GM12878 (cell line): ENCODE data around the gene BMP2K. TPM values are rescaled to one million over a fixed set of nuclear protein-coding genes. Genes with fewer than 3 reads are reported as not detected.

Experiments
- ATAC-seq: fragments of 200-7000 bp; cut with Tn5 transposase; 3 replicates; pipeline ENCODE4 v1.9.1; 2020; ENCODE audit warnings: mild to moderate bottlenecking, moderate library complexity
- BruUV-seq: library from RNA; stranded (reverse); fragments of 400-500 nt; replicated peaks from 2 replicates; lab custom pipeline; 2021; lab: Mats Ljungman, UMichigan
- CTCF ChIA-PET: fragments of 300-600 bp; sonication (Branson Sonifier 250); formaldehyde crosslinking; extraction: SDS; loops from one replicate; lab custom pipeline; 2021; ENCODE audit warnings: inconsistent platforms; lab: Yijun Ruan, JAX
- POLR2A ChIA-PET: fragments of 350-600 bp; formaldehyde crosslinking; extraction: SDS; loops from one replicate; lab custom pipeline; 2021; ENCODE audit warnings: inconsistent platforms; lab: Charles Lee
- RAD21 ChIA-PET: fragments of 300-600 bp; sonication (Branson Sonifier 250); formaldehyde crosslinking; loops from one replicate; lab custom pipeline; 2023; ENCODE audit warnings: antibody characterized with exemption; ENCODE audit not compliant: unreplicated experiment; lab: Charles Lee
- SMC1A ChIA-PET: fragments of 300-600 bp; sonication (Branson Sonifier 250); formaldehyde crosslinking; loops from one replicate; lab custom pipeline; 2023; ENCODE audit not compliant: unreplicated experiment, uncharacterized antibody; lab: Charles Lee
- DNase-seq: peaks from one replicate; pipeline ENCODE4 v3.0.0-alpha.2; 2011; ENCODE audit warnings: low read depth, low spot score
- FAIRE-seq: peaks from 3 replicates; lab custom pipeline; 2011; peaks lifted over from hg19 to GRCh38; lab: Jason Lieb, UNC
- H2AFZ ChIP-seq: 2 replicates; pipeline ENCODE4 v1.6.0; 2011; ENCODE audit warnings: low read depth, low read length, control low read depth; ENCODE audit not compliant: control insufficient read depth
- H3K27ac ChIP-seq: 2 replicates; pipeline ENCODE4 v1.5.1; 2011; ENCODE audit warnings: control low read depth; ENCODE audit not compliant: control insufficient read depth, insufficient read depth
- H3K27me3 ChIP-seq, 2 experiments: replicated peaks in 1 of 2; 2 replicates each; pipeline versions ENCODE4 v1.6.0 to v1.6.1; 2011; ENCODE audit warnings: low read length in 1 of 2; ENCODE audit not compliant: control insufficient read depth in 2 of 2, insufficient read depth in 2 of 2
- H3K36me3 ChIP-seq, 2 experiments: 2 replicates each; pipeline ENCODE4 v1.5.1; 2011; ENCODE audit warnings: low read length in 1 of 2; ENCODE audit not compliant: control insufficient read depth in 2 of 2, insufficient read depth in 2 of 2
- H3K4me1 ChIP-seq: 2 replicates; pipeline ENCODE4 v1.6.1; 2011; ENCODE audit warnings: mild to moderate bottlenecking, low read length, moderate library complexity, mixed read lengths; ENCODE audit not compliant: control insufficient read depth, insufficient read depth
- H3K4me2 ChIP-seq: 2 replicates; pipeline ENCODE4 v1.6.0; 2011; ENCODE audit warnings: control low read depth; ENCODE audit not compliant: control insufficient read depth, insufficient read depth
- H3K4me3 ChIP-seq: fragments of 200-600 bp; sonication (generic); 2 replicates; pipeline ENCODE4 v1.5.1; 2016
- H3K79me2 ChIP-seq: 2 replicates; pipeline ENCODE4 v1.6.0; 2011; ENCODE audit warnings: low read length; ENCODE audit not compliant: control insufficient read depth, insufficient read depth
- H3K9ac ChIP-seq: 2 replicates; pipeline ENCODE4 v1.8.0; 2011; ENCODE audit warnings: low read length, control low read depth, mixed read lengths; ENCODE audit not compliant: control insufficient read depth, insufficient read depth
- H3K9me3 ChIP-seq: replicated peaks from 3 replicates; pipeline ENCODE4 v1.5.1; 2011; ENCODE audit warnings: mild to moderate bottlenecking, low read length; ENCODE audit not compliant: control insufficient read depth, insufficient read depth
- H4K20me1 ChIP-seq: 2 replicates; pipeline ENCODE4 v1.6.0; 2011; ENCODE audit not compliant: control insufficient read depth, insufficient read depth
- BACH1 ChIP-seq: fragments of 450-650 bp; IDR thresholded peaks from 2 replicates; pipeline ENCODE4 v1.6.1; 2017; ENCODE audit warnings: mild to moderate bottlenecking, borderline replicate concordance
- EP300 ChIP-seq, 2 experiments: fragments of 150-350 bp in 1 of 2; IDR thresholded peaks; 2 replicates each; pipeline ENCODE4 v1.6.1; 2011 to 2012; ENCODE audit warnings: low read depth in 2 of 2, low read length in 2 of 2, borderline replicate concordance in 1 of 2, improper control_type of control experiment in 1 of 2, inconsistent platforms in 1 of 2; ENCODE audit not compliant: control insufficient read depth in 1 of 2
- KDM1A ChIP-seq: fragments of 200-600 bp; sonication (generic); IDR thresholded peaks from 2 replicates; pipeline ENCODE4 v1.6.1; 2016; ENCODE audit warnings: borderline replicate concordance
- KLF5 ChIP-seq: fragments of 450-650 bp; IDR thresholded peaks from 2 replicates; pipeline ENCODE4 v1.6.1; 2014; ENCODE audit warnings: mild to moderate bottlenecking; ENCODE audit not compliant: partially characterized antibody
- MXI1 ChIP-seq: fragments of 150-350 bp; IDR thresholded peaks from 2 replicates; pipeline ENCODE4 v1.6.1; 2011; ENCODE audit warnings: low read depth, mild to moderate bottlenecking, inconsistent platforms, low read length, improper control_type of control experiment
- NFYA ChIP-seq: IDR thresholded peaks from 2 replicates; pipeline ENCODE4 v1.6.1; 2011; ENCODE audit warnings: low read depth, mild to moderate bottlenecking, low read length, improper control_type of control experiment, borderline replicate concordance
- NFYB ChIP-seq: IDR thresholded peaks from 2 replicates; pipeline ENCODE4 v1.6.1; 2011; ENCODE audit warnings: low read depth, mild to moderate bottlenecking, low read length, improper control_type of control experiment, moderate library complexity; ENCODE audit not compliant: insufficient read depth
- NR2F1 ChIP-seq: fragments of 450-650 bp; conservative IDR thresholded peaks from 2 replicates; pipeline ENCODE4 v1.6.1; 2017; ENCODE audit warnings: mild to moderate bottlenecking
- PAX8 ChIP-seq: fragments of 450-650 bp; IDR thresholded peaks from 2 replicates; pipeline ENCODE4 v1.6.1; 2017; ENCODE audit warnings: mild to moderate bottlenecking, moderate library complexity
- POLR2A ChIP-seq: IDR thresholded peaks from 2 replicates; pipeline ENCODE4 v1.6.1; 2011; ENCODE audit warnings: low read depth, mild to moderate bottlenecking, low read length
- SP1 ChIP-seq: IDR thresholded peaks from one replicate; pipeline ENCODE4 v1.6.1; 2011; ENCODE audit warnings: low read depth, low read length
- SPI1 ChIP-seq: IDR thresholded peaks from 2 replicates; pipeline ENCODE4 v1.6.1; 2011; ENCODE audit warnings: low read depth, mild to moderate bottlenecking, low read length, moderate library complexity, borderline replicate concordance; ENCODE audit not compliant: insufficient read depth
- USF1 ChIP-seq: IDR thresholded peaks from 2 replicates; pipeline ENCODE4 v1.6.1; 2011; ENCODE audit warnings: borderline replicate concordance, low read depth, mild to moderate bottlenecking, moderate library complexity, mixed read lengths, low read length; ENCODE audit not compliant: insufficient read depth; ENCODE audit errors: extremely low read length
- ZBED1 ChIP-seq: IDR thresholded peaks from 2 replicates; pipeline ENCODE4 v1.6.1; 2016; ENCODE audit warnings: borderline replicate concordance
- ZNF217 ChIP-seq: fragments of 450-650 bp; IDR thresholded peaks from 2 replicates; pipeline ENCODE4 v1.6.1; 2017; ENCODE audit warnings: antibody characterized with exemption, mild to moderate bottlenecking
- WGBS: methylation state at CpG from one replicate; pipeline ENCODE4 v1.1.6; 2016; ENCODE audit warnings: low lambda C conversion rate; ENCODE audit not compliant: insufficient replicate concordance, insufficient coverage; ENCODE audit errors: missing lambda C conversion rate; 5-methylcytosine and 5-hydroxymethylcytosine counted together
- in situ Hi-C: fragments of 300-500 bp; cut with MboI; formaldehyde crosslinking; loops from 9 replicates; pipeline ENCODE4 v1.14.3; 2018; ENCODE audit warnings: mixed read lengths
- intact Hi-C: fragments of 100-400 bp; cut with micrococcal nuclease; formaldehyde crosslinking; loops from one replicate; pipeline ENCODE4 v1.14.2; 2022; ENCODE audit not compliant: unreplicated experiment
- polyA plus RNA-seq, 11 experiments: library from polyadenylated mRNA; depleted of rRNA in 4 of 11; unstranded in 6 of 11; stranded (reverse) in 5 of 11; fragments of >200 nt; fragmentation: Nextera tagmentation in 4 of 11; fragmentation: Illumina TruSeq in 1 of 11; extraction: Ambion mirVana in 4 of 11; extraction: Trizol in 1 of 11; gene quantifications; 1 replicate in 1 of 11; 2 replicates in 10 of 11; pipeline versions ENCODE4 v1.2.1 to v1.2.3, GENCODE V29; 2011 to 2016; ENCODE audit warnings: inconsistent platforms in 2 of 11, missing spikeins in 2 of 11, low read depth in 1 of 11
- total RNA-seq, 4 experiments: library from RNA; depleted of rRNA in 3 of 4; stranded (reverse); fragments of >200 nt in 3 of 4; fragmentation: Illumina TruSeq in 1 of 4; extraction: Trizol in 1 of 4; gene quantifications; 2 replicates each; pipeline versions ENCODE4 v1.2.1 to v1.2.3, GENCODE V29; 2013 to 2021
- TF ChIP-seq, protein P1 (sequence below): fragments of 450-650 bp; conservative IDR thresholded peaks from 2 replicates; pipeline ENCODE4 v1.6.1; 2017; ENCODE audit warnings: mild to moderate bottlenecking, moderate library complexity
- TF ChIP-seq, protein P2 (sequence below): fragments of 450-650 bp; IDR thresholded peaks from 2 replicates; pipeline ENCODE4 v1.6.1; 2017; ENCODE audit warnings: antibody characterized with exemption, mild to moderate bottlenecking, moderate library complexity

Gene BMP2K
- total and polyA plus RNA-seq, 10 of the 15 experiments (the other 5 are each of a cell fraction or from before 2014, with no cell fraction given), result 3.3 to 84.6 (median 24.8) TPM

DNA sequence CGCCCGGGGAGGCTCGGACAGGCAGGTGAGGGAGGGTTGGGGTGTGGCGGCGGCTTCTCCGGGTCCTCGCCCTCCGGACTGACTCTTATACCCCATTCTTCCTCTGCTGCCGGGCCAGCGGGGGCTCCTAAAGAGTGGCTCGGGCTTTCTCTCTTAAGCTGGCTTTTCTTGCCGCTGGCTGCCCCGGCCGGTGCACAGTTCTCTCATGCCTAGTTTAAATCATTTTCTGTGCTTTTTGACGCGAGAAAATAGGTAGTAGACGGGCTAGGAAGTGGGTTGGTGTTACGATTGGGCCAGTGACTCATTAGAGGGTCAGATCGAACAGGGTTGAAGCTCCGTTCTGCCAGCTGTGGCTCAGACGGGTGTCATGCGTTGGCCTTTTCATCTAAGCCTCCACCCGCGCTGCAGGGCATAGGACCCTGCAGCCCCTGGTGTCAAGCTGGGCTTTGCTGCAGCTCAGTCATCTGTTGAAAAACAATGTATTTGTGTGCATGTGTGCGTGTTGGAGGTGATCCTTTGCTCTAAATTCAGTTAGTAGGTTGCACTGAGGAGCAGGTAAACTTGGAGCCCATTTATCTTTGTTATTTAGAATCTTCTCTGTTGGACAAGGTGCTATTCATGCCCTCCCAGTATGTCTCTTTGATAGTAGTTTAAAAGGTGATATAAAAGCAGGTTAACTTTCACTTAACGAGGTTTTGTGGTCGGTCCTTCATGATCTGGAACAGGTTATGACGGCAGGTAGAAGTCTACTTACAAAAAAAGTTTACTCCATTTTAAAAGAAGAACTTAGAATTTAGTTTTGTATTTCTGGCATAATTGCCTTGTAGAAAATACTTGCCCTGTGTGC is 802 bp downstream of the BMP2K start:
- Histone ChIP-seq H3K9me3 (no peaks in the 10 kb centered on the region), H3K4me2 (peak overlapping the region; percentile 85), H4K20me1 (no peaks in the 10 kb centered on the region; the same call in 1 of the 2 replicates), H2AFZ (peak overlapping the region; percentile 67), H3K9ac (peak overlapping the region; percentile 66), H3K27me3 (no peaks in the 10 kb centered on the region), H3K79me2 (peaks cover 60% of the 10 kb centered on the region), H3K27ac (peak overlapping the region; percentile 66), H3K36me3 (no peaks in the 10 kb centered on the region), H3K4me3 (peak overlapping the region; percentile 99), H3K4me1 (peaks cover 20% of the 10 kb centered on the region)
- DNase-seq (no peak), ATAC-seq (peak; percentile 31), FAIRE-seq (no peak)
- under 1% methylated on average over 23 of the region's 28 CpGs for WGBS
- ChIA-PET SMC1A (interaction anchor here (0.6 to 8.3 kb wide), 10 partner anchors 10 to 164 kb away, joined by 3 to 80 read pairs (median 10); no protein-coding TSS in a partner anchor), CTCF (interaction anchor here (0.6 to 6.0 kb wide), 7 partner anchors 10 to 165 kb away, joined by 3 to 24 read pairs (median 3); no protein-coding TSS in a partner anchor), RAD21 (interaction anchor here (0.6 to 2.8 kb wide), 15 partner anchors 8 to 150 kb away, joined by 3 to 12 read pairs (median 4); no protein-coding TSS in a partner anchor), POLR2A (interaction anchor here (0.9 to 1.4 kb wide), 7 partner anchors 12 to 147 kb away, joined by 3 to 4 read pairs (median 3); no protein-coding TSS in a partner anchor)
- in situ Hi-C loops, result no loop called here
- intact Hi-C loops, result loop anchor here (2.0 to 5.0 kb wide), 4 partner anchors 40 to 135 kb away; no protein-coding TSS in a partner anchor
- no TSS peak for BruUV-seq
- 0 out of 2 replicates have a peak, but pooled peaks have one; percentile 38 for TF ChIP-seq MXI1
- TF ChIP-seq, protein P1, sequence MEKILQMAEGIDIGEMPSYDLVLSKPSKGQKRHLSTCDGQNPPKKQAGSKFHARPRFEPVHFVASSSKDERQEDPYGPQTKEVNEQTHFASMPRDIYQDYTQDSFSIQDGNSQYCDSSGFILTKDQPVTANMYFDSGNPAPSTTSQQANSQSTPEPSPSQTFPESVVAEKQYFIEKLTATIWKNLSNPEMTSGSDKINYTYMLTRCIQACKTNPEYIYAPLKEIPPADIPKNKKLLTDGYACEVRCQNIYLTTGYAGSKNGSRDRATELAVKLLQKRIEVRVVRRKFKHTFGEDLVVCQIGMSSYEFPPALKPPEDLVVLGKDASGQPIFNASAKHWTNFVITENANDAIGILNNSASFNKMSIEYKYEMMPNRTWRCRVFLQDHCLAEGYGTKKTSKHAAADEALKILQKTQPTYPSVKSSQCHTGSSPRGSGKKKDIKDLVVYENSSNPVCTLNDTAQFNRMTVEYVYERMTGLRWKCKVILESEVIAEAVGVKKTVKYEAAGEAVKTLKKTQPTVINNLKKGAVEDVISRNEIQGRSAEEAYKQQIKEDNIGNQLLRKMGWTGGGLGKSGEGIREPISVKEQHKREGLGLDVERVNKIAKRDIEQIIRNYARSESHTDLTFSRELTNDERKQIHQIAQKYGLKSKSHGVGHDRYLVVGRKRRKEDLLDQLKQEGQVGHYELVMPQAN, result peak; percentile 2; the same call in 1 of the 2 replicates
- no peak for TF ChIP-seq NFYB
- no peak for TF ChIP-seq SP1
- no peak for TF ChIP-seq PAX8
- TF ChIP-seq, protein P2, sequence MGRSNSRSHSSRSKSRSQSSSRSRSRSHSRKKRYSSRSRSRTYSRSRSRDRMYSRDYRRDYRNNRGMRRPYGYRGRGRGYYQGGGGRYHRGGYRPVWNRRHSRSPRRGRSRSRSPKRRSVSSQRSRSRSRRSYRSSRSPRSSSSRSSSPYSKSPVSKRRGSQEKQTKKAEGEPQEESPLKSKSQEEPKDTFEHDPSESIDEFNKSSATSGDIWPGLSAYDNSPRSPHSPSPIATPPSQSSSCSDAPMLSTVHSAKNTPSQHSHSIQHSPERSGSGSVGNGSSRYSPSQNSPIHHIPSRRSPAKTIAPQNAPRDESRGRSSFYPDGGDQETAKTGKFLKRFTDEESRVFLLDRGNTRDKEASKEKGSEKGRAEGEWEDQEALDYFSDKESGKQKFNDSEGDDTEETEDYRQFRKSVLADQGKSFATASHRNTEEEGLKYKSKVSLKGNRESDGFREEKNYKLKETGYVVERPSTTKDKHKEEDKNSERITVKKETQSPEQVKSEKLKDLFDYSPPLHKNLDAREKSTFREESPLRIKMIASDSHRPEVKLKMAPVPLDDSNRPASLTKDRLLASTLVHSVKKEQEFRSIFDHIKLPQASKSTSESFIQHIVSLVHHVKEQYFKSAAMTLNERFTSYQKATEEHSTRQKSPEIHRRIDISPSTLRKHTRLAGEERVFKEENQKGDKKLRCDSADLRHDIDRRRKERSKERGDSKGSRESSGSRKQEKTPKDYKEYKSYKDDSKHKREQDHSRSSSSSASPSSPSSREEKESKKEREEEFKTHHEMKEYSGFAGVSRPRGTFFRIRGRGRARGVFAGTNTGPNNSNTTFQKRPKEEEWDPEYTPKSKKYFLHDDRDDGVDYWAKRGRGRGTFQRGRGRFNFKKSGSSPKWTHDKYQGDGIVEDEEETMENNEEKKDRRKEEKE, result no peak
- TF ChIP-seq KDM1A, result no peak
- TF ChIP-seq POLR2A, result 0 out of 2 replicates have a peak, but pooled peaks have one; percentile 23
- TF ChIP-seq USF1, result peak; percentile 11
- no peak for TF ChIP-seq EP300 (IDR thresholded peaks at IDR 0.05; ENCODE audit: borderline replicate concordance in 1 of 2, control insufficient read depth in 1 of 2, low read depth in 2 of 2, low read length in 2 of 2)
- no peak for TF ChIP-seq ZNF217
- TF ChIP-seq ZBED1, result no peak
- no peak for TF ChIP-seq NFYA
- TF ChIP-seq KLF5, result no peak
- TF ChIP-seq NR2F1, result no peak
- no peak for TF ChIP-seq BACH1
- no peak for TF ChIP-seq SPI1
